SU-DHL-6 (cell line): ENCODE measurements around the gene PRDM15.

Source experiments
- CTCF ChIP-seq: fragments of 200-600 bp; sonication (generic); IDR thresholded peaks from one replicate; pipeline ENCODE4 v1.5.1; 2017; ENCODE audit warnings: antibody characterized with exemption, mild to moderate bottlenecking, low read length, moderate library complexity; ENCODE audit not compliant: insufficient read depth, poor library complexity, severe bottlenecking
- EZH2phosphoT487 ChIP-seq: fragments of 200-600 bp; sonication (generic), shearing (Covaris generic); conservative IDR thresholded peaks from 2 replicates; pipeline ENCODE4 v1.6.1; 2018; ENCODE audit warnings: mild to moderate bottlenecking, antibody characterized with exemption, low read length, moderate library complexity, mixed read lengths

DNA sequence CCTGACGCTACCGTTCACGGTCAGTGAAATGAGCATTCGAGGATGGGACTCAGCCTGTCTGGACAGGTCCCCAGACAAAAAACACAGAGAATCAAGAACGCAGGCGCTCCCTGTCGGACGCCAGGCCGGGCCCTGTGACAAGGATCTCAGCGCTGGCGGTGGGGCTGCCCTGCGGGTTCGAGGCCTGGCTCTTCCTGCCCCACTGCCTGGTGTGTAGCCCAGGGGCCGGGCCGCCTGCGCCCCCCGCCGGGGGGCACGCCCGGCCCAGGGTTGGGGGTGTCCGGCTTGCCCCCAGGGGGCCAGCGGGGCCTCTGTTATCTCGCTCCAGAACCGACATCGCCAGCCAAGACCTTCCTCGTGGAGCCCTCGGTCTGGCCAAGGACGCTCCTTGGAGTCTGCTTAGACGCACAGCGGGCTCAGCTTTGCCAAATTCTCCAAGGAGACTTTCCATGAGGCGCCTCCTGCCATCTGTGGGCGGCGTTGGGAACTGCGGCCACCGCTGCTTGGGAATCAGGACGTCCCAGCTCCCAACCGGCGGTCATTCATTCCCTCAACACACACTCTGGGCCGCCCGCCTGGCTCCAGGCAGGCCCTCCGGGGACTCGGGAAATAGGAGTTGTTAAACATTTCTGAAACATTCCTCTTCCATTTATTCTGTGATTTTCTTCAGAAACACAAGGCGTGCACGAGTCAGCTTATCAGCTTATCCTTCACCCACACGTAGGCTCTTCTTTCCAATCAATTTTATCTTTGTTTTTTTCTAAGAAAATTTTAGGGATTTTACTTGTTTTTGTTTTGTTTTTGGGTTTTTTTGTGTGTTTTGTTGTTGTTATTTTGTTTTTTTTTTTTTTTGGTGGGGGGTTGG lies 101.0 kb downstream of the PRDM15 start:
- no peak for TF ChIP-seq CTCF
- no peak for TF ChIP-seq EZH2phosphoT487
